ENCODE results near the gene HTR7. TPM values are rescaled to one million over a fixed set of nuclear protein-coding genes. Genes with fewer than 3 reads are reported as not detected.
"Not testable (repeated sequence)": the region's sequence is repeated elsewhere in the genome, so short reads cannot be mapped to it uniquely, and the experiment has no call there.

The HTR7 gene
- total RNA-seq, 1 experiment from 2014 or later, result not detected

DNA sequence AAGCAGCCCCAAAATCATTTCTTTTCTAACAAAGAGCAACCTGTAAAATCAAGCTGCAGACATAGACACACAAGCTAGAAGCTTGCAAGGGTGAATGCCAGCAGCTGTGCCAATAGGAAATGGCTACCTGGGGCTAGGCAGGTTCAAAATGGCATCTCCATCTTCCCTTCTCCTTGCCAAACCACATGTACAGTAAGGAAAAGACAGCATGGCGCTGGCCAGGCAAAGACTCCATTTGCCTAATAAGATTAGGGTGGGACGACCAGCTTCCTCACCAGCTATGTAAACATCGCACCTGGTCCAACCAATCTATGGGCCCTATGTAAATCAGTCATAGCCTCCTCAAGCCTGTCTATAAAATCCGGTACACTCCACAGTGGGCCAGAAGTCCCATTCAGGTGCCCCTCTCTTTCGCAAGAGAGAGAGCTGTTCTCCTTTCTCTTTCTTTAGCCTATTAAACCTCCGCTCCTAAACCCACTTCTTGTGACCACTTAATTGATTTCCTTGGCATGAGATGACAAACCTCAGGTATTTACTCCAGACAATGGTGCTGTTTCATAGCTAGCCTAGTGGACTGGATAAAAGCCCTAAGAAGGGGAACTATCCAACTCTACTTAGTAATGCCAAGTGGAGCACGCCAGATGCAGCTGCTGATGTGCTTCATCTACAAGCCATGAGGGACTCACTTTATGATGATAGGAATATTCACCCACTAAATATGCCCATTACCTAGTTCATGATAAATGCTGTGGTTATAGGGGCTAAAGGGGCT lies 44.1 kb downstream of the HTR7 start:
- no peaks in the 10 kb centered on the region for H3K9me3 ChIP-seq (ENCODE audit: low read depth, low read length, poor library complexity, severe bottlenecking)
- intact Hi-C loops (cut with micrococcal nuclease; ENCODE audit: unreplicated experiment), result no loop called here
- BruUV-seq (replicated peaks), result no TSS peak
- H3K27ac ChIP-seq (ENCODE audit: low read depth, low read length, poor library complexity, severe bottlenecking), result no peak overlapping the region
- H3K27me3 ChIP-seq (replicated peaks; ENCODE audit: insufficient read depth, low read depth, low read length, poor library complexity), result peaks cover 30% of the 10 kb centered on the region
- POLR2A ChIA-PET (ENCODE audit: low non-redundant PET), result no interaction called here
- no peak overlapping the region for H3K4me3 ChIP-seq (ENCODE audit: low read depth, low read length, poor library complexity, severe bottlenecking)
- H3K36me3 ChIP-seq (ENCODE audit: insufficient read depth, low read length, poor library complexity, severe bottlenecking), result no peaks in the 10 kb centered on the region
- no peak for DNase-seq (ENCODE audit: low spot score)
- CTCF ChIA-PET, result interaction anchor here (0.7 kb wide), 1 partner anchor 67 kb away, joined by 5 read pairs; no protein-coding TSS in a partner anchor
- no peaks in the 10 kb centered on the region for H3K4me1 ChIP-seq (ENCODE audit: insufficient read depth, low read length, poor library complexity, severe bottlenecking)
- TF ChIP-seq, protein P1, sequence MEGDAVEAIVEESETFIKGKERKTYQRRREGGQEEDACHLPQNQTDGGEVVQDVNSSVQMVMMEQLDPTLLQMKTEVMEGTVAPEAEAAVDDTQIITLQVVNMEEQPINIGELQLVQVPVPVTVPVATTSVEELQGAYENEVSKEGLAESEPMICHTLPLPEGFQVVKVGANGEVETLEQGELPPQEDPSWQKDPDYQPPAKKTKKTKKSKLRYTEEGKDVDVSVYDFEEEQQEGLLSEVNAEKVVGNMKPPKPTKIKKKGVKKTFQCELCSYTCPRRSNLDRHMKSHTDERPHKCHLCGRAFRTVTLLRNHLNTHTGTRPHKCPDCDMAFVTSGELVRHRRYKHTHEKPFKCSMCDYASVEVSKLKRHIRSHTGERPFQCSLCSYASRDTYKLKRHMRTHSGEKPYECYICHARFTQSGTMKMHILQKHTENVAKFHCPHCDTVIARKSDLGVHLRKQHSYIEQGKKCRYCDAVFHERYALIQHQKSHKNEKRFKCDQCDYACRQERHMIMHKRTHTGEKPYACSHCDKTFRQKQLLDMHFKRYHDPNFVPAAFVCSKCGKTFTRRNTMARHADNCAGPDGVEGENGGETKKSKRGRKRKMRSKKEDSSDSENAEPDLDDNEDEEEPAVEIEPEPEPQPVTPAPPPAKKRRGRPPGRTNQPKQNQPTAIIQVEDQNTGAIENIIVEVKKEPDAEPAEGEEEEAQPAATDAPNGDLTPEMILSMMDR (conservative IDR thresholded peaks at IDR 0.05; ENCODE audit: low read depth, low read length), result no peak
- no peak for TF ChIP-seq EZH2 (IDR thresholded peaks at IDR 0.05; ENCODE audit: borderline replicate concordance, low read depth, low read length, poor library complexity, severe bottlenecking)

DNA sequence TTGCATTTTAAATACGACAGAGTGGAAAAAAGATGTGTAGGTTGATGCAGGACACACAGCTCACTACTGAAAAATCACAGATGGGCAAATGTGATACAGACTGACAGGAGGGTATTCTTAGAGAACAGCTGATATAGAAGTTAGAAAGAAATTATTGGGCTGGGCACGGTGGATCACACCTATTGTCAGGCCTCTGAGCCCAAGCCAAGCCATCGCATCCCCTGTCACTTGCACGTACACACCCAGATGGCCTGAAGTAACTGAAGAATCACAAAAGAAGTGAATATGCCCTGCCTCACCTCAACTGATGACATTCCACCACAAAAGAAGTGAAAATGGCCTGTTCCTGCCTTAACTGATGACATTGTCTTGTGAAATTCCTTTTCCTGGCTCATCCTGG lies 50.7 kb downstream of the HTR7 start:
- H3K4me3 ChIP-seq (ENCODE audit: low read depth, low read length, poor library complexity, severe bottlenecking); intact Hi-C loops (cut with micrococcal nuclease; ENCODE audit: unreplicated experiment); H3K36me3 ChIP-seq (ENCODE audit: insufficient read depth, low read length, poor library complexity, severe bottlenecking); H3K9me3 ChIP-seq (ENCODE audit: low read depth, low read length, poor library complexity, severe bottlenecking); DNase-seq (ENCODE audit: low spot score); CTCF ChIA-PET; BruUV-seq (replicated peaks); POLR2A ChIA-PET (ENCODE audit: low non-redundant PET); H3K27ac ChIP-seq (ENCODE audit: low read depth, low read length, poor library complexity, severe bottlenecking); H3K4me1 ChIP-seq (ENCODE audit: insufficient read depth, low read length, poor library complexity, severe bottlenecking): not testable (repeated sequence)
- H3K27me3 ChIP-seq (replicated peaks; ENCODE audit: insufficient read depth, low read depth, low read length, poor library complexity), result peaks cover 19% of the 10 kb centered on the region

DNA sequence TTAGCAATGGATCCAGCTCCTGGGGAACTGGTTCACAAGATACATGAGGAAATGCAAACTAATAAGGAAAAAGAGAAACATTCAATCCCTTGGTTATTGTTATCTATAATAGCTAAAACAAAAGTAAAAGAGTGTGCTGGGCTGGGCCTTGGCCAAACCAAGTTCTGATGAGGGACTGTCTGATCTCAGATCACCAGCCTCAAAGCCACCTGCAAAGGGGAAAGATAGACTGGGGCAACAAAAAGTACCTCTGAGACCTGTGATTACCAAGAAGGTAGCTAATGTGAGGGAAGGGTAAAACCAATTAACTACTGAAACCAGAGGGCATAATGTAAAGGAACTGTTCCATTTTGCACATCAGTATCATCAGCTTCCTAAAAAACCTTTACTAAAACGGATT lies 51.2 kb downstream of the HTR7 start:
- Histone ChIP-seq H3K27ac (ENCODE audit: low read depth, low read length, poor library complexity, severe bottlenecking) (no peak overlapping the region), H3K4me3 (ENCODE audit: low read depth, low read length, poor library complexity, severe bottlenecking) (no peak overlapping the region), H3K27me3 (replicated peaks; ENCODE audit: insufficient read depth, low read depth, low read length, poor library complexity) (peaks cover 19% of the 10 kb centered on the region), H3K9me3 (ENCODE audit: low read depth, low read length, poor library complexity, severe bottlenecking) (no peaks in the 10 kb centered on the region), H3K36me3 (ENCODE audit: insufficient read depth, low read length, poor library complexity, severe bottlenecking) (no peaks in the 10 kb centered on the region), H3K4me1 (ENCODE audit: insufficient read depth, low read length, poor library complexity, severe bottlenecking) (no peaks in the 10 kb centered on the region)
- no TSS peak for BruUV-seq (replicated peaks)
- TF ChIP-seq EZH2 (IDR thresholded peaks at IDR 0.05; ENCODE audit: borderline replicate concordance, low read depth, low read length, poor library complexity, severe bottlenecking), result no peak
- TF ChIP-seq, protein P1 (conservative IDR thresholded peaks at IDR 0.05; ENCODE audit: low read depth, low read length), result no peak
- POLR2A ChIA-PET (ENCODE audit: low non-redundant PET), result no interaction called here
- CTCF ChIA-PET, result no interaction called here
- intact Hi-C loops (cut with micrococcal nuclease; ENCODE audit: unreplicated experiment), result no loop called here
- no peak for DNase-seq (ENCODE audit: low spot score)

DNA sequence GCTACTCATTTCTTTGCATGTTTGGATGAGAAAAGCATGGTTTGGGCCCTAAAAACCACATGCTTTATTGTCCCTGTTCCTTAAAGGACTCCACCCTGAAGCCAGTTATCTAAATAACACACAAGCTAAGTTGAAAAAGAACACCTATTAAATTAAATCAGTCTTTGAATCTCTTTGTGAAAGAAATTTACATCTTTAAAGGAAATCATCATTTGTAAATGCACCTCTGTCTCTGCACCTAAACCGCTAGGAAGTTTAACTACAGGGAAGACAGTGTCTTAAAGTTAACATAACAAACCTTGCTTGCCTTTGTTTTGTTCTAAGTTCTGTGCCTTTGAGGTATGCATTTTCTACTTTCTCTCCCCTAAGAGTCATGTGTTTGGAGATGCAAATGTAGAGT lies 52.6 kb downstream of the HTR7 start:
- CTCF ChIA-PET, result no interaction called here
- Histone ChIP-seq H3K27ac (ENCODE audit: low read depth, low read length, poor library complexity, severe bottlenecking) (no peak overlapping the region), H3K27me3 (replicated peaks; ENCODE audit: insufficient read depth, low read depth, low read length, poor library complexity) (peaks cover 24% of the 10 kb centered on the region), H3K4me3 (ENCODE audit: low read depth, low read length, poor library complexity, severe bottlenecking) (no peak overlapping the region), H3K4me1 (ENCODE audit: insufficient read depth, low read length, poor library complexity, severe bottlenecking) (no peaks in the 10 kb centered on the region), H3K9me3 (ENCODE audit: low read depth, low read length, poor library complexity, severe bottlenecking) (no peaks in the 10 kb centered on the region), H3K36me3 (ENCODE audit: insufficient read depth, low read length, poor library complexity, severe bottlenecking) (no peaks in the 10 kb centered on the region)
- POLR2A ChIA-PET (ENCODE audit: low non-redundant PET), result no interaction called here
- TF ChIP-seq EZH2 (IDR thresholded peaks at IDR 0.05; ENCODE audit: borderline replicate concordance, low read depth, low read length, poor library complexity, severe bottlenecking), result no peak
- TF ChIP-seq, protein P1 (conservative IDR thresholded peaks at IDR 0.05; ENCODE audit: low read depth, low read length), result no peak
- intact Hi-C loops (cut with micrococcal nuclease; ENCODE audit: unreplicated experiment), result no loop called here
- no TSS peak for BruUV-seq (replicated peaks)
- no peak for DNase-seq (ENCODE audit: low spot score)

All from A673 (cell line).